Measurements from ENCODE around the gene DSG1. TPM values are rescaled to one million over a fixed set of nuclear protein-coding genes. Genes with fewer than 3 reads are reported as not detected.

Gene DSG1
- total and polyA plus RNA-seq, 2 of the 8 experiments (the other 6 are each of a cell fraction or from before 2014, with no cell fraction given), result 0.06 TPM; not detected in 1

DNA sequence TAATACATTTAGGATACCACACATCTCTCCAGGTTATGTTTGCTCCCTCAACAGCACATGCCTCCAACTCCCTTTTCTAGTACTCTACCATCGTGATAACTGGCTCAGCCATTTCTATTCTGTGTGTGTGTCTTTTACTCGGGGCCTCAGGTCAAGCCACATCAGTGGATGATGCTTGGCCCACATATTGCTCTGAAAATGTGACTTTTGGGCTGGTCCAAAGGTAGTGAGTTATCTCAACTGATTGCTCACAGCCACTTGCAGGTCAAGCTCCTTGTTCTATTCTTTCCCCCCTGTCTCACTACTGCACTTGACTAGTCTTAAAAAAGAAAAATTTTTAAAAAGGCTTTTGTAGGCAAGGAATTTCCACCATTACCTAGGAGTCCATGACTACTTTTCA lies 64.1 kb downstream of the DSG1 start (continued):
- TF ChIP-seq, protein P1, sequence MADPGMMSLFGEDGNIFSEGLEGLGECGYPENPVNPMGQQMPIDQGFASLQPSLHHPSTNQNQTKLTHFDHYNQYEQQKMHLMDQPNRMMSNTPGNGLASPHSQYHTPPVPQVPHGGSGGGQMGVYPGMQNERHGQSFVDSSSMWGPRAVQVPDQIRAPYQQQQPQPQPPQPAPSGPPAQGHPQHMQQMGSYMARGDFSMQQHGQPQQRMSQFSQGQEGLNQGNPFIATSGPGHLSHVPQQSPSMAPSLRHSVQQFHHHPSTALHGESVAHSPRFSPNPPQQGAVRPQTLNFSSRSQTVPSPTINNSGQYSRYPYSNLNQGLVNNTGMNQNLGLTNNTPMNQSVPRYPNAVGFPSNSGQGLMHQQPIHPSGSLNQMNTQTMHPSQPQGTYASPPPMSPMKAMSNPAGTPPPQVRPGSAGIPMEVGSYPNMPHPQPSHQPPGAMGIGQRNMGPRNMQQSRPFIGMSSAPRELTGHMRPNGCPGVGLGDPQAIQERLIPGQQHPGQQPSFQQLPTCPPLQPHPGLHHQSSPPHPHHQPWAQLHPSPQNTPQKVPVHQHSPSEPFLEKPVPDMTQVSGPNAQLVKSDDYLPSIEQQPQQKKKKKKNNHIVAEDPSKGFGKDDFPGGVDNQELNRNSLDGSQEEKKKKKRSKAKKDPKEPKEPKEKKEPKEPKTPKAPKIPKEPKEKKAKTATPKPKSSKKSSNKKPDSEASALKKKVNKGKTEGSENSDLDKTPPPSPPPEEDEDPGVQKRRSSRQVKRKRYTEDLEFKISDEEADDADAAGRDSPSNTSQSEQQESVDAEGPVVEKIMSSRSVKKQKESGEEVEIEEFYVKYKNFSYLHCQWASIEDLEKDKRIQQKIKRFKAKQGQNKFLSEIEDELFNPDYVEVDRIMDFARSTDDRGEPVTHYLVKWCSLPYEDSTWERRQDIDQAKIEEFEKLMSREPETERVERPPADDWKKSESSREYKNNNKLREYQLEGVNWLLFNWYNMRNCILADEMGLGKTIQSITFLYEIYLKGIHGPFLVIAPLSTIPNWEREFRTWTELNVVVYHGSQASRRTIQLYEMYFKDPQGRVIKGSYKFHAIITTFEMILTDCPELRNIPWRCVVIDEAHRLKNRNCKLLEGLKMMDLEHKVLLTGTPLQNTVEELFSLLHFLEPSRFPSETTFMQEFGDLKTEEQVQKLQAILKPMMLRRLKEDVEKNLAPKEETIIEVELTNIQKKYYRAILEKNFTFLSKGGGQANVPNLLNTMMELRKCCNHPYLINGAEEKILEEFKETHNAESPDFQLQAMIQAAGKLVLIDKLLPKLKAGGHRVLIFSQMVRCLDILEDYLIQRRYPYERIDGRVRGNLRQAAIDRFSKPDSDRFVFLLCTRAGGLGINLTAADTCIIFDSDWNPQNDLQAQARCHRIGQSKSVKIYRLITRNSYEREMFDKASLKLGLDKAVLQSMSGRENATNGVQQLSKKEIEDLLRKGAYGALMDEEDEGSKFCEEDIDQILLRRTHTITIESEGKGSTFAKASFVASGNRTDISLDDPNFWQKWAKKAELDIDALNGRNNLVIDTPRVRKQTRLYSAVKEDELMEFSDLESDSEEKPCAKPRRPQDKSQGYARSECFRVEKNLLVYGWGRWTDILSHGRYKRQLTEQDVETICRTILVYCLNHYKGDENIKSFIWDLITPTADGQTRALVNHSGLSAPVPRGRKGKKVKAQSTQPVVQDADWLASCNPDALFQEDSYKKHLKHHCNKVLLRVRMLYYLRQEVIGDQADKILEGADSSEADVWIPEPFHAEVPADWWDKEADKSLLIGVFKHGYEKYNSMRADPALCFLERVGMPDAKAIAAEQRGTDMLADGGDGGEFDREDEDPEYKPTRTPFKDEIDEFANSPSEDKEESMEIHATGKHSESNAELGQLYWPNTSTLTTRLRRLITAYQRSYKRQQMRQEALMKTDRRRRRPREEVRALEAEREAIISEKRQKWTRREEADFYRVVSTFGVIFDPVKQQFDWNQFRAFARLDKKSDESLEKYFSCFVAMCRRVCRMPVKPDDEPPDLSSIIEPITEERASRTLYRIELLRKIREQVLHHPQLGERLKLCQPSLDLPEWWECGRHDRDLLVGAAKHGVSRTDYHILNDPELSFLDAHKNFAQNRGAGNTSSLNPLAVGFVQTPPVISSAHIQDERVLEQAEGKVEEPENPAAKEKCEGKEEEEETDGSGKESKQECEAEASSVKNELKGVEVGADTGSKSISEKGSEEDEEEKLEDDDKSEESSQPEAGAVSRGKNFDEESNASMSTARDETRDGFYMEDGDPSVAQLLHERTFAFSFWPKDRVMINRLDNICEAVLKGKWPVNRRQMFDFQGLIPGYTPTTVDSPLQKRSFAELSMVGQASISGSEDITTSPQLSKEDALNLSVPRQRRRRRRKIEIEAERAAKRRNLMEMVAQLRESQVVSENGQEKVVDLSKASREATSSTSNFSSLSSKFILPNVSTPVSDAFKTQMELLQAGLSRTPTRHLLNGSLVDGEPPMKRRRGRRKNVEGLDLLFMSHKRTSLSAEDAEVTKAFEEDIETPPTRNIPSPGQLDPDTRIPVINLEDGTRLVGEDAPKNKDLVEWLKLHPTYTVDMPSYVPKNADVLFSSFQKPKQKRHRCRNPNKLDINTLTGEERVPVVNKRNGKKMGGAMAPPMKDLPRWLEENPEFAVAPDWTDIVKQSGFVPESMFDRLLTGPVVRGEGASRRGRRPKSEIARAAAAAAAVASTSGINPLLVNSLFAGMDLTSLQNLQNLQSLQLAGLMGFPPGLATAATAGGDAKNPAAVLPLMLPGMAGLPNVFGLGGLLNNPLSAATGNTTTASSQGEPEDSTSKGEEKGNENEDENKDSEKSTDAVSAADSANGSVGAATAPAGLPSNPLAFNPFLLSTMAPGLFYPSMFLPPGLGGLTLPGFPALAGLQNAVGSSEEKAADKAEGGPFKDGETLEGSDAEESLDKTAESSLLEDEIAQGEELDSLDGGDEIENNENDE (IDR thresholded peaks at IDR 0.05; ENCODE audit: insufficient replicate concordance, low read length), result no peak
- TF ChIP-seq FOSL1 (IDR thresholded peaks at IDR 0.05; ENCODE audit: insufficient read depth, low read depth, low read length), result no peak
- TF ChIP-seq KDM5A (IDR thresholded peaks at IDR 0.05; ENCODE audit: low read length), result no peak
- TF ChIP-seq BACH1 (IDR thresholded peaks at IDR 0.05; ENCODE audit: low read length), result no peak
- no peak for TF ChIP-seq CTBP2 (IDR thresholded peaks at IDR 0.05; ENCODE audit: borderline replicate concordance, insufficient read depth, insufficient read length, low read length)
- no peak for TF ChIP-seq NANOG (IDR thresholded peaks at IDR 0.05; ENCODE audit: insufficient read depth, low read depth, low read length, poor library complexity, severe bottlenecking)
- no peak for TF ChIP-seq TCF12 (IDR thresholded peaks at IDR 0.05; ENCODE audit: low read depth, low read length)
- TF ChIP-seq BRCA1 (IDR thresholded peaks at IDR 0.05; ENCODE audit: low read depth, low read length), result no peak
- no peak for TF ChIP-seq BCL11A (IDR thresholded peaks at IDR 0.05; ENCODE audit: low read depth in 2 of 2, low read length in 2 of 2)
- no peak for TF ChIP-seq GTF2F1 (IDR thresholded peaks at IDR 0.05; ENCODE audit: borderline replicate concordance, low read depth, low read length)
- no peak for TF ChIP-seq CHD2 (IDR thresholded peaks at IDR 0.05; ENCODE audit: low read length)
- no peak for TF ChIP-seq SRF (IDR thresholded peaks at IDR 0.05; ENCODE audit: low read depth, low read length)
